GM21786 (cell line): ENCODE data around the gene GPATCH4.
A peak's percentile ranks its signal among the peaks of the same experiment; 100 is the strongest.
"Not testable (repeated sequence)": the region's sequence is repeated elsewhere in the genome, so short reads cannot be mapped to it uniquely, and the experiment has no call there.

Source experiments
- ATAC-seq: cut with Tn5 transposase; IDR thresholded peaks from one replicate; pipeline ENCODE4 v1.9.1; 2021; ENCODE audit not compliant: unreplicated experiment

GPATCH4 gene

DNA sequence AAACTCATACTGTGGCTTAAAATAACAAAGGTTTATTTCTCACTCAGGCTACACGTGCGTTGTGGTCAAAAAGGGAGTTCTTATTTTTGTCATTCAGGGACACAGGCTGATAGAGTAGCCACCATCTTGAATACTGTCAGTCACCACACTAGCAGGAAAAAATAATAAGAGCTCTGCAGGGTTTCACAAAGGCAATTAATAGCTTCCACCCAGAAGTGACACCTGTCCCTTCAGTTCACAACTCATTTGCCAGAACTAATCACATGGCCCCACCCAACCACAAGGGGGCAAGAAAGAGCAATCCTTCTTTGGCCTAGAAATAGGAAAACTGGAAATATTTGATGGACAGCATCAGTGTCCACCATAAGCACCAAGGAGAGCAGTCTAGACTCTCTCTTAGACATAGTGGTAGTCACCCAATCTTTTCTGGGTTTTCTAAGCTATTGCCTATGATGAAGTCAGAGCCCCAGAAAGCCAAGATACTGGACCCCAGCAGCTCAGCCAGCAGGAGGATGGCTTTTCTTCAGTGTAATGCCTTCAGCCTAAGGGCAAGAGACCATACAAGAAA is 26.1 kb upstream of the GPATCH4 start:
- ATAC-seq = no peak

DNA sequence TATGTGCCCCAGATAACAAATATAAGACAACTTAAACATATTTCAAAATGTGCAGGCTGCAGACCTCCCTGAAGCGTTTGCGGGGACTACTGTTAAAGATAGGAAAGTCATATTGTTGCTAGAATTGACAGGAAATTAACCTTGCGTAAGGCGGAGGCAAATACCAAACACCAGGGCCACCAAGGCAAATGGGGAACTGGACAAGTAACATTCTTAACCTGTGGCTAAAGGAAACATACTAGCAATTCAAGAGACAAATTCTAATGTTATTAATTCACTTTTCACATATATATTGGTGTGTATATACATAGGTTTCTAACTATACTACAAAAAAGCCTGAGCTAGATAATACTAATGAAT is 24.8 kb upstream of the GPATCH4 start:
- ATAC-seq = no peak

DNA sequence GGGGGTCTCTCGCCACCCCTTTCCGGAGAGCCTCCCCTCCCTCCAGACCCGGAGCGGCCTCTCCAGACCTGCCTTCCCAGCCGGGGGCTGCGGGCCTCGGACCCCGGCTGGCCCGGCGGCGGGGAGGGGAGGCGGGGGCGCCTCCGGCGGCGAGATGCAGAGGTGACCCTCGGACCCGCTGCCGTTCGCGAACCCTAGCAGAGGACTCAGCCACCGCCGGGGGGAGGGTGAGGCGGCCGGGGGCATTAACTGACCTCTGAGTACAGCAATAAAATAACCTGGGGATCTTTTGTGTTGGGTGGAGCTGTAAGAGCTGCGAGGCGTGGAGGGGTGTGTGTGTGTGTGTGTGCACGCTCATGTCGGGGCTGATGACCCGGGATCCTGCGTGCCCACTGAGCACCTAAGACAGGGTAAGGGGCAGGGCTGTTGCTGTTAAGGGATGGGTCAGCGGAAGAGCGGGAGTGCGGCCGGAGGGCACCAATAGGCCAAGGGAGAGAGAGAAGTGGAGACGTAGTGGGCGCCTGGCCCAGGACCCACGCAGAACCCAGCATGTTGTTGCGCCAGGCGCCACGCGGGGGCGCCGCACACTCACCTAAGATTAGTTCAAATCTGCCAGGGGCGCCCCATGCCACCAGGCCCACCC is 24.3 kb upstream of the GPATCH4 start:
- ATAC-seq = no peak

DNA sequence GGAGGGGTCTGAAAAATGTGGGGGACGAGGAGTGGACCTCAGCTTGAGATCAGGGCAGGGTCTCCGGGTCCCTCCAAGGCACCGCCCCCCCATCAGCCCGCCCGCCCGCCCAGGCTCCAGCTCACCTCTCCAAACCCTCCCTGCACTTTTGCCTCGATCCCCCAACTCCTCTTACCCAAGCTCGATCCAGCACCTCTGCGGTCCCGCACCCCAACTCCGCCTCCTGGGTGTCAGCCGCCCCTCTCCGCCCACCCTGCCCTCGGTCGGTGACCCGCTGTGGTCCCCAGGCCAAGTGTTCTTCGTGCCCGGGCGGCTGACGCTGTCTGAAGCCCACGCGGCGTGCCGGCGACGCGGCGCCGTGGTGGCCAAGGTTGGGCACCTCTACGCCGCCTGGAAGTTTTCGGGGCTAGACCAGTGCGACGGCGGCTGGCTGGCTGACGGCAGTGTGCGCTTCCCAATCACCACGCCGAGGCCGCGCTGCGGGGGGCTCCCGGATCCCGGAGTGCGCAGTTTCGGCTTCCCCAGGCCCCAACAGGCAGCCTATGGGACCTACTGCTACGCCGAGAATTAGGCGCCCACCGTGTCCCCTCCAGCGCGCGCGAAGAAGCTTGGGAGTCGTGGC is 23.6 kb upstream of the GPATCH4 start:
- ATAC-seq = no peak

DNA sequence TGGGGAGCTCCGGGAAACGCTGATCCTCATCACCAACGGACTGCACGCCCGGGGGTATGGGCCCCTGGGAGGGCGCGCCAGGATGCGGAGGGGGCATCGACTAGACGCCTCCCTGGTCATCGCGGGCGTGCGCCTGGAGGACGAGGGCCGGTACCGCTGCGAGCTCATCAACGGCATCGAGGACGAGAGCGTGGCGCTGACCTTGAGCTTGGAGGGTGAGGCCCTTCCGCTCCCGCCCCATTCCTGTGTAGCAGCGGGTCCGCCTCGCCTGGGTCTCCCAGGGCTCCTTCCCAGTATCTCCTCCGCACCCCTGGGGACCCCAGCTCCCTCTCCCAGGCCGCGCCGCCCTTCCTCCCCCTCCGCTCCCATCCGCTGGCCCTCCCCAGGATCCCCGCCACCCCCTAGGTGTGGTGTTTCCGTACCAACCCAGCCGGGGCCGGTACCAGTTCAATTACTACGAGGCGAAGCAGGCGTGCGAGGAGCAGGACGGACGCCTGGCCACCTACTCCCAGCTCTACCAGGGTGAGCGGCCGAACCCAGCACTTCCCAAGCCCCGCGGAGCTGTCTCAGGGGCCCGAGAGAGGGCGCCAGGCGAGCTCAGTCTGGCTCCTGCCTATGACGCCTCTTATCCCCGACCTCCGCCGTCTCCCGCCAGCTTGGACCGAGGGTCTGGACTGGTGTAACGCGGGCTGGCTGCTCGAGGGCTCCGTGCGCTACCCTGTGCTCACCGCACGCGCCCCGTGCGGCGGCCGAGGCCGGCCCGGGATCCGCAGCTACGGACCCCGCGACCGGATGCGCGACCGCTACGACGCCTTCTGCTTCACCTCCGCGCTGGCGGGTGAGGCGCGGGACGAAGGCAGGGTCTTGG is 22.9 kb upstream of the GPATCH4 start:
- ATAC-seq = no peak

DNA sequence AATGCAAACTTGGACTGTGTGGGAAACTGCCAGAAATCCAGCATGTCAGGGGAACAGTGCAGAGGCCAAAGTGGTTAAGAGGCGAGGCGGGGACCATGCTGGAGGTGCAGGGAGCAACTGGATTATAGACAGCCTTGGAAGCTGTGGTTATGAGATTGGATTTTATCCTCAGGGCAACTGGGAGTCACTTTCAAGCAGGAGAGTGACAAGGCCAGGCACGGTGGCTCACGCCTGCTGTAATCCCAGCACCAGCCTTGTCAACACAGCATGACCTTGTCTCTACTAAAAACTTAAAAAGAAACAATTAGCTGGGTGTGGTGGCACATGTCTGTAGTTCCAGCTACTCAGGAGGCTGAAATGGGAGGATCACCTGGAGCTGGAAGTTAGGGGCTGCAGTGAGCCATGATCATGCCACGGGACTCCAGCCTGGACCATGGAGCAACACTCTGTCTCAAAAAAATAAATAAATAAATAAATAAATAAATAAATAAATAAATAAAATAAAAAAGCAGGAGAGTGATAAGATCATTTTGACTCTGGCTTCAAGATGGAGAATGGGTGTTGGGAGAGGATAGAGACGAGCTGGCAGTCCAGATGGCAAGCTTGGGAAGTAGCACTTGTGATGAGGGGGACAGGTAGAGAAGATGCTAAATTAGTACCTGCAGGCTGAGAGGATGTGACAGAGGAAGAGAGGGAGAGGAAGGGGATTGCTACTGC is 21.5 kb upstream of the GPATCH4 start:
- no peak for ATAC-seq

DNA sequence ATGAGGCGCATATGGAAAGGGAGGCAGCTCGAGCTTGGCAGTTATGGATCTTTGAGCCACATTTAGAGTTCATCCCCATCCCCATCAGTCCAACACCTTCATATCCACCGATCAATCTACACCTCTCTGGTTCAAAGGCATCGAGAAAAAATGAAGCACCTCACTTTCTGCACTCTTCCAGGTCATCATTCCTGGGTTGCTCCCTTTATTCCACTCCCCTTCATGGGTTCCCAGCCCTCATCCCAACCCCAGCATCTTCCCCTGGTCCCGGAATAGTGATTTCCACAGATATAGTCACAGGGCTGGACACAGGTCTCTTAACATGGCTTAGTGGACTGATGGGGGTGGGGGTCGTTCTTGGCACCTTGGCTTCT is 18.3 kb upstream of the GPATCH4 start:
- ATAC-seq = no peak

DNA sequence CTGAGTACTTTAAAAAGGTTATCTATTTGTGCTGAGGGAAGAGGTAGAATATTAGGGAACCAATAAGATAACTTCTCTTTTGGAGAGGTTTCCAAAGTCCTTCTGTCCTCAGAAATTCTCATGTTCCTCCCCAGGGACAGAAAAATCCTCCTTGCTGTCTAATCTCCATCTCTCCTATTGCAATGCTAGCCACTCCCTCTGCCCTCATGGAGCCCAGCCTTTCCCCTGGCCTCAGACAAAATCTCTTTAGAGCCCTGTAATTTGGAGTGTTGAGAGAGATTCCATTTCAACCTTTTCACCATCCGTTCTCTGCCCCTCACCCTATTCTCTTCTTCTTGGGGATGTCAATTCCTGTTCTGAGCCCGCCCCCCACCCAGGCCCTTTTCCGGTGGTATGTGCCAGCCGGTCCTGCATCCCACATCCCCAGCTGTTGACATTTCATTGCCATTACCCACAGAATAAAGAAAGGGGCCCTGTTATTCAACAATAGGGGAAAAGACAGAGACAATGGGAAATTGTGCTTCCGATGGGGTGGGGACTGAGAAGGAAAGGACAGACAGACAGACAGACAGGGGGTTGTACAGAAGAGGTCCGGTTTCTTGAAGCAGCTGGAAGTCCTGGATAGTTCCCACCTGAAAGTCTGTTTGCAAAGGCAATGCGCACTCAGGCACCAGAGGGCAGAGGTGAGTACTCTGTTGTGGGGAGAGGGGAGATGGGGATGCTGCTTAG is 17.7 kb upstream of the GPATCH4 start, which contains the start of gene HAPLN2:
HAPLN2 (plus strand) TSS at position 563 of the 729 bp plus-strand sequence. CDS start 4,076 bp downstream, outside the sequence.
- ATAC-seq = no peak

DNA sequence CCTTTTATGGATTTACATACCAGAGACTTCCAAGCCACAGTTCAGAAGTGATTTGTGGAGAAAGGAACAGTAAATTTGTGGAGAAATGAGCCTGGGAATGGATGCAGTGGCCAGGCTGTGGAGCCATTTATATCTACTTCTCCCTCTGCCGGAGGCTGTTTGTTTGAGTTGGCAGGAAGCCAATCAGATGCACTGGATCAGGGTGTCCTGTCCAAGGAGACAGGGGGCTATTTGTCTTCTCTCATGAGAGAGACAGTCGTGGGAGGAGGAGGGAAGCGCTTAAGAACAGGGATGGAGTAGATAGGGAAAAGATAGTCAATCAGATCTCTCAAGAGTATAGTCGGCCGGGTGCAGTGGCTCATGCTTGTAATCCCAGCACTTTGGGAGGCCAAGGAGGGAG is 15.2 kb upstream of the GPATCH4 start:
- no peak for ATAC-seq

DNA sequence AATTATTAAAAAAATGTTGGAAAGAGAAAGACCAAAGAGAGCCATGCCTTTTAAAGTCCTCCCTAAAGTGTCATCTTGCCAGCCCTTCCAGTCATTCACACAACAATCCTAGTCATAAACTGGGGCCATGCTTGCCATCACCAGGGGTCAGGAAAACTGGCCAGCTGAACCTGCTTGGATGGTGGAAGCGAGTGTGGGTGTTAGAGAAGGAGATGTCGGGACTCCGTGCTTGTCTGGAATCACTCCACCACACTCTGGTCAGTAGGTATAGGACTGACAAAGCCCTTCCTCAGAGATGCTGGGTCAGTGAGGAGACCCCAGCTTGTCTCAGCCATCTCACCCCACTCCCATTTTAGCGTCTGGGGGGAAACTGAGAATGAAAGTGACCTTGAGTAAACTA is 14.7 kb upstream of the GPATCH4 start:
- ATAC-seq = no peak

DNA sequence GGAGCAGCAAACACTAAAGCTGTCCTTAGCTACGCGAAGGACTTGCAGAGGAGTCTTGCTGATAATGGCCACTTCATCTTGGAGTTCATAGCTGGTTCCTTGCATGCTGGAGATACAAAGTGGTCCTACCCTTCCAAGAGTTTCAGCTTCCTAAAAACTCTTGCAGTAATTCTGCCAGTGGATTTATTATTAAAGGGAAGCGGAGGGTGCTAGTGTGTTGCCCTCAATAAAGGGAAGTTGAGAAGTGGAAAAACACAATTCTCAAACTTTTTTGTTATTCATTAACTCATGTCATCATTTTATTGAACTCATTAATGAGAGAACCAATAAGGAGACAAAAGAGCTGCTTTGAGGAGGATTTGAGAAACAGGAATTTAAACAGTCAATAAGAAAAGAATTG is 11.4 kb upstream of the GPATCH4 start:
- no peak for ATAC-seq

DNA sequence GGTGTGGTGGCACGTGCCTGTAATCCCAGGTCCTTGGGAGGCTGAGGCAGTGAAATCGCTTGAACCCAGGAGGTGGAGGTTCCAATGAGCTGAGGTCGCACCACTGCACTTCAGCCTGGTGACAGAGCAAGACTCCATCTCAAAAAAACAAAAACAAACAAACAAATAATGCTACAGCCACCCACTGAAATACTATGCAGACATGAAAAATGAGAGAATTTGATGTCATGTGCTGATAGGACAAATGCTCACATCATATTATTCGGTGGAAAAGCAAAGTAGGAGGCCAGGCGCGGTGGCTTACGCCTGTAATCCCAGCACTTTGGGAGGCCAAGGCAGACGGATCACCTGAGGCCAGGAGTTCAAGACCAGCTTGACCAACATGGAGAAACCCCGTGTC is 8.8 kb upstream of the GPATCH4 start:
- not testable (repeated sequence) for ATAC-seq

DNA sequence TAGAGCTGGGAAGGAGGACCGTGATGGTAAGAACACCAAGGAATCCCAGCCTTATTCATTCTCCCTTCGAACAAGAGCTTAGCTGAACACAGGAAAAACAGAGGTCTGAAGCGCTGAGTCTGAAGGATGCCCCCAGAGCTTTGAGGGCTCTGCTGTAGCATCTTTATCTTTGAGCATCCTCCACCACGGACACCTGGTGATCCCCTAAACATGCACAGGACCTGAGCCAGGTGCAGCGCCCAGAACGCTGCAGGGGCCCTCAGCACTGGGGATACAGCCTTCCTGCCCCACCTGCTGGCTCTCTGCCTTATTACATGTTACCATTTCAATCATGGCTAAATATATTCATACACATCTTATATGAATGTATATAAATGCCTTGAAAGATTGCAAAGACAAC is 7.7 kb upstream of the GPATCH4 start:
- no peak for ATAC-seq

DNA sequence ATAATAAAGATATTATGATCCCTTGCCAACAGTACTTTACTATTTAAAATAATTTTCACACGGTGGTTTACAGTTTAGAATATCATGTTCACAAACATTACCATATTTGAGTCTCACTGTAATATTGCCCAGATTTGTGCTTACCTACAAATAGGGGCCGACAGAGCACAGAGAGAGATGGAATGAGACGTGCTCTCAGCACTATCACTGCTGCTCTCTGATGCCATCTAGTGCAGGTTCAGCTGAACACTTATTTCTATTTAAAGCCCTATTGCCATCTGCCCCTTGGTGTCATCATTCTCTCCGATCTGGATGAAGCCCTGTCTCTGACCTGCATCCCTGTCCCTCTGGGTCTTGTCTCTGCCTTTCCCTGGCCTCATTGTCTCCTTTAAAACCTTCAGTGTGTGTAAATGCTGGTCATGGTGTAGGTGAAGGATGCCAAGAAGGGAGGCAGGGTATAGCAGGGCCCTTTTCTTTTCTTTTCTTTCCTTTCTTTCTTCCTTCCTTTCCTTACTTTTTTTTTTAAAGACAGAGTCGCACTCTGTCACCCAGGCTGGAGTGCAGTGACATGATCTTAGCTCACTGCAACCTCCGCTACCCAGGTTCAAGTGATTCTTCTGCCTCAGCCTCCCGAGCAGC is 6.9 kb upstream of the GPATCH4 start:
- ATAC-seq = peak; percentile 74

DNA sequence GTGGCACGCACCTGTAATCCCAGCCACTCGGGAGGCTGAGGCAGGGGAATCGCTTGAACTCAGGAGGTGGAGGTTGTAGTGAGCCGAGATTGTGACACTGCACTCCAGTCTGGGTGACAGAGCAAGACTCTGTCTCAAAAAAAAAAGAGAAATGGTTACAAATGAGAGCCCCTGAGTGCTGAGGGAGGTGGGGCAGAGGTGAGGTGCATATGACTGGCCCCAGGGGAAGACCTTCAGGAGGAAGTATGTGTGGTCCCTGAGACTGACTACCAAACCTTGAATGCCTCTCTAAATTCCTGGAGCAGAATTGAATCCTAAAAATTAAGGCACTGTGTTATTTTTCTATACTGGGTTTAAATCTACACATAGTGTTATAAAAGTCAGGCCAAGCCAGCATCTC is 6.1 kb upstream of the GPATCH4 start:
- not testable (repeated sequence) for ATAC-seq

DNA sequence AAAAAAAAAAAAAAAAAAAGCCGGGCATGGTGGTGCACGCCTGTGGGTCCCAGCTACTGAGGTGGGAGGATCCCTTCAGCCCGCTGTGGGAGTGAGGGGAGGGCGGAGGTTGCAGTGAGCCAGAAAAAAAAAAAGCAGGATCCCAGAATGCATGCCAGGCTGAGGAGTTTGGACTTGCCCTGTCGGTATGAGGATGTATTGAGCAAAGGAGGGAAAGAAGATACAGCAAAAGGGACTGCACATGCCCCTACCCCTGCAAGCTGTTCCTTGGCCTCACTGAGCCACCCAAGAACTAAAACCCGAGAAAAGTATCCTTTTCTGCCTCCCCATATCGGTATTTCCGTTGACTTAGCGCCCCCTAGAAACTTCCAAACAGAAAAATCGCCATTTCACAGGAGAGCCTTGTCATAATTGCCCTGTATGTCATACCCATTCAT is 1.3 kb upstream of the GPATCH4 start:
- ATAC-seq = no peak

DNA sequence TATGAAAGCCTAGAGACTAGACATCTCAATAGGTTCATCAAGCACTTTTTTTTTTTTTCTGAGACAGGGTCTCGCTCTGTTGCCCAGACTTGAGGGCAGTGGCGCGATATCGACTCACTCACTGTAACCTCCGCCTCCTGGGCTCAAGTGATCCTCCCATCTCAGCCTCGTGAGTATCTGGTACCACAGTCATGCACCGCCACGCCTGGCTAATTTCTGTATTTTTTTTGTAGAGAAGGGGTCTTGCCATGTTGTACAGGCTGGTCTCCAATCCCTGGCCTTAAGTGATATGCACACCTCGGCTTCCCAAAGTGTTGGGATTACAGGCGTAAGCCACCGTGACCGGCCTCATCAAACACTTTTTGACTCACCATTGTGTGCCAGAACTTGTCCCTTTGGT is 613 bp upstream of the GPATCH4 start:
- no peak for ATAC-seq

DNA sequence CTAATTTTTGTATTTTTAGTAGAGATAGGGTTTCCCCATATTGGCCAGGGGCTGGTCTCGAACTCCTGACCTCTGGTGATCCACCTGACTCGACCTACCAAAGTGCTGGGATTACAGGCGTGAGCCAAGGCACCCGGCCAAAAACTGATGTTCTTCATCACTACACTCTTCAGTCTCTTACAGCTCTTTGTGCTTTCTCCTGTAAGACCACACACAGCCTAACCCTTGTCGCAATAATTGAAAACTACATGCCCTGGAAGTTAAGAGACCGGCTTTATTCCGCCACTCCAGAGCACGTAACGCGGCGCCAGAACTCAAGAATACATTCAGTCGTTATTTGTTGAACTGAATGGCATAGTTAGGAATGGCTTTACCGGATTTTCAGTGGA is 552 bp downstream of the GPATCH4 start:
- ATAC-seq = no peak

DNA sequence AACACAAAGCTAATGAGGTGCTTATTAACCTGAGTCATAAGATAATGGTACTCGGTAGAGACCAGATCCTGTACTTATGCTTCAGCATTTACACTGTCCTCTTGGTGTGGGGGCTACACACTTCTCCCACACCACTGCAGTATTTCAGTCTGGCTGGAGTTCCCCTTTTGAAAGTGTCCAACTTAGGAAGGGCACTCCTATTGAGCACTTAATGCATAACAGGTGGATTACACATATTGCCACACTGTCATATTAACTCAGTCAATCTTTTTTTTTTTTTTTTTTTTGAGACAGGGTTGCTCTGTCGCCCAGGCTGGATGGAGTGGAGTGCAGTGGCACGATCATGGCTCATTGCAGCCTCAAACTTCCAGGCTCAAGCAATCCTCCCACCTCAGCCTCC is 1.5 kb downstream of the GPATCH4 start:
- no peak for ATAC-seq
